ENCODE results near the gene PHLPP1. TPM values are rescaled to one million over a fixed set of nuclear protein-coding genes. Genes with fewer than 3 reads are reported as not detected.
"Not testable (repeated sequence)": the region's sequence is repeated elsewhere in the genome, so short reads cannot be mapped to it uniquely, and the experiment has no call there.

Gene PHLPP1
- total and polyA plus RNA-seq, 9 of the 15 experiments (the other 6 are each of a cell fraction or from before 2014, with no cell fraction given), result 0.56 to 9.0 (median 4.5) TPM

DNA sequence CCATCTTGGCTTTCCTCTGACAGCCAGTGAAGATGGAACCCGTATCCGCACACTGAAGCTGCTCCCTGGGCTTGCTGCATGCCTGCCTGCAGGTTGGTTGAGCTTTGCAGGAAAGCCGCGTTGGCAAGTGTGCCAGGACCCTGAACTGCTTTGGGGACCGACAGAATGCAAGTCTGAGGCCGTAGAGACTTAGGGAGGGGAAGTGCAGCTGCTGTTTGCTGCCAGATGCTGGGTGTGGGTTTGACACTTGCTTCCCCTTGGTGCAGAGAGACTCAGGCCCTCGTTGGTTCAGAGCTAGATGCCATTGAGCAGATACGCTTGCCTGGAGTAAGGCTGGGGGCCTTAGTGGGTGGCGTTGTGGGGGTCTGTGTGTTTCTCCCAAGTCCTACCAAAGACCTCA, 13.1 kb upstream of the PHLPP1 start:
- FAIRE-seq, result no peak
- WGBS (ENCODE audit: insufficient coverage, low coverage, missing lambda C conversion rate), result 50% methylated on average over 9 of the region's 9 CpGs
- ATAC-seq, result no peak
- BruUV-seq (replicated peaks), result no TSS peak
- Histone ChIP-seq H3K27ac (ENCODE audit: extremely low read depth, low read depth, low read length) (no peak overlapping the region), H2AFZ (ENCODE audit: low read depth, low read length) (peak overlapping the region; percentile 70; the same call in 1 of the 2 replicates), H4K20me1 (replicated peaks; ENCODE audit: control insufficient read depth, insufficient read depth, low read length) (no peaks in the 10 kb centered on the region), H3K9ac (ENCODE audit: insufficient read depth in 1 of 2, low read depth in 2 of 2, low read length in 2 of 2) (peak overlapping the region in 1 of 2 experiments; percentile 26; a peak in 1 of 4 replicates), H3K4me3 (no peak overlapping the region), H3K79me2 (ENCODE audit: control insufficient read depth, insufficient read depth, low read length) (no peaks in the 10 kb centered on the region), H3K9me3 (replicated peaks; ENCODE audit: control insufficient read depth, insufficient read depth, low read depth, low read length) (no peaks in the 10 kb centered on the region), H3K9me1 (ENCODE audit: control insufficient read depth, insufficient read depth, low read length) (no peaks in the 10 kb centered on the region), H3K27me3 (ENCODE audit: control insufficient read depth in 2 of 2, insufficient read depth in 2 of 2, low read length in 2 of 2) (no peaks in the 10 kb centered on the region), H3K4me1 (replicated peaks in 1 of 2; ENCODE audit: control insufficient read depth in 2 of 2, insufficient read depth in 2 of 2, low read length in 2 of 2) (no peaks in the 10 kb centered on the region; a peak in 1 of 5 replicates), H3K36me3 (ENCODE audit: control insufficient read depth, insufficient read depth, low read length) (no peaks in the 10 kb centered on the region), H3K4me2 (ENCODE audit: insufficient read depth, low read length) (no peak overlapping the region)
- TF ChIP-seq, protein P1, sequence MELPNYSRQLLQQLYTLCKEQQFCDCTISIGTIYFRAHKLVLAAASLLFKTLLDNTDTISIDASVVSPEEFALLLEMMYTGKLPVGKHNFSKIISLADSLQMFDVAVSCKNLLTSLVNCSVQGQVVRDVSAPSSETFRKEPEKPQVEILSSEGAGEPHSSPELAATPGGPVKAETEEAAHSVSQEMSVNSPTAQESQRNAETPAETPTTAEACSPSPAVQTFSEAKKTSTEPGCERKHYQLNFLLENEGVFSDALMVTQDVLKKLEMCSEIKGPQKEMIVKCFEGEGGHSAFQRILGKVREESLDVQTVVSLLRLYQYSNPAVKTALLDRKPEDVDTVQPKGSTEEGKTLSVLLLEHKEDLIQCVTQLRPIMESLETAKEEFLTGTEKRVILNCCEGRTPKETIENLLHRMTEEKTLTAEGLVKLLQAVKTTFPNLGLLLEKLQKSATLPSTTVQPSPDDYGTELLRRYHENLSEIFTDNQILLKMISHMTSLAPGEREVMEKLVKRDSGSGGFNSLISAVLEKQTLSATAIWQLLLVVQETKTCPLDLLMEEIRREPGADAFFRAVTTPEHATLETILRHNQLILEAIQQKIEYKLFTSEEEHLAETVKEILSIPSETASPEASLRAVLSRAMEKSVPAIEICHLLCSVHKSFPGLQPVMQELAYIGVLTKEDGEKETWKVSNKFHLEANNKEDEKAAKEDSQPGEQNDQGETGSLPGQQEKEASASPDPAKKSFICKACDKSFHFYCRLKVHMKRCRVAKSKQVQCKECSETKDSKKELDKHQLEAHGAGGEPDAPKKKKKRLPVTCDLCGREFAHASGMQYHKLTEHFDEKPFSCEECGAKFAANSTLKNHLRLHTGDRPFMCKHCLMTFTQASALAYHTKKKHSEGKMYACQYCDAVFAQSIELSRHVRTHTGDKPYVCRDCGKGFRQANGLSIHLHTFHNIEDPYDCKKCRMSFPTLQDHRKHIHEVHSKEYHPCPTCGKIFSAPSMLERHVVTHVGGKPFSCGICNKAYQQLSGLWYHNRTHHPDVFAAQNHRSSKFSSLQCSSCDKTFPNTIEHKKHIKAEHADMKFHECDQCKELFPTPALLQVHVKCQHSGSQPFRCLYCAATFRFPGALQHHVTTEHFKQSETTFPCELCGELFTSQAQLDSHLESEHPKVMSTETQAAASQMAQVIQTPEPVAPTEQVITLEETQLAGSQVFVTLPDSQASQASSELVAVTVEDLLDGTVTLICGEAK (IDR thresholded peaks at IDR 0.05), result no peak
- TF ChIP-seq, protein P1 (CRISPR knock-in tag; IDR thresholded peaks at IDR 0.05), result no peak
- no peak for TF ChIP-seq MTA3 (IDR thresholded peaks at IDR 0.05; ENCODE audit: borderline replicate concordance)
- no peak for DNase-seq (ENCODE audit: extremely low read depth in 1 of 4, low spot score in 3 of 4)
- ChIA-PET CTCF (ENCODE audit: low intra/inter-chr PET ratio) (no interaction called here), POLR2A (interaction anchor here (0.9 kb wide), 1 partner anchor 8 kb away, joined by 5 read pairs; no protein-coding TSS in a partner anchor)
- intact Hi-C loops (cut with micrococcal nuclease) (no loop called here), in situ Hi-C loops (cut with MboI) (no loop called here)

DNA sequence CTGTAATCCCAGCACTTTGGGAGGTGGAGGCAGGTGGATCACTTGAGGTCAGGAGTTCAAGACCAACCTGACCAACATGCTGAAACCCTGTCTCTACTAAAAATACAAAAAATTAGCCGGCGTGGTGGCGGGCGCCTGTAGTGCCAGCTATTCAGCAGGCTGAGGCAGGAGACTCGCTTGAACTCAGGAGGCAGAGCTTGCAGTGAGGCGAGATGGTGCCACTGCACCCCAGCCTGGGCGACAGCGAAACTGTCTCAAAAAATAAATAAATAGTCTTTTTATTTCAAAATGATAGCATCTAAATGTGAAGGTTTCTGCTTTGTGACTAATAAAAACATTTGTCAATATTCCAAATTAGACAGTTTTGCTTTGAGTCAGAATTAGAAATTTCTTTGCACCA, 8.5 kb upstream of the PHLPP1 start:
- 75% methylated on average over 8 of the region's 8 CpGs for WGBS (ENCODE audit: insufficient coverage, low coverage, missing lambda C conversion rate)
- CTCF ChIA-PET (ENCODE audit: low intra/inter-chr PET ratio); H3K27me3 ChIP-seq (ENCODE audit: control insufficient read depth in 2 of 2, insufficient read depth in 2 of 2, low read length in 2 of 2); FAIRE-seq; intact Hi-C loops (cut with micrococcal nuclease); H3K79me2 ChIP-seq (ENCODE audit: control insufficient read depth, insufficient read depth, low read length); H3K9me3 ChIP-seq (replicated peaks; ENCODE audit: control insufficient read depth, insufficient read depth, low read depth, low read length); H2AFZ ChIP-seq (ENCODE audit: low read depth, low read length); in situ Hi-C loops (cut with MboI); POLR2A ChIA-PET; H3K36me3 ChIP-seq (ENCODE audit: control insufficient read depth, insufficient read depth, low read length); ATAC-seq; DNase-seq (ENCODE audit: extremely low read depth in 1 of 4, low spot score in 3 of 4); H3K9ac ChIP-seq (ENCODE audit: insufficient read depth in 1 of 2, low read depth in 2 of 2, low read length in 2 of 2); H3K4me3 ChIP-seq; H3K4me2 ChIP-seq (ENCODE audit: insufficient read depth, low read length); H3K4me1 ChIP-seq (replicated peaks in 1 of 2; ENCODE audit: control insufficient read depth in 2 of 2, insufficient read depth in 2 of 2, low read length in 2 of 2); H3K27ac ChIP-seq (ENCODE audit: extremely low read depth, low read depth, low read length); H3K9me1 ChIP-seq (ENCODE audit: control insufficient read depth, insufficient read depth, low read length); BruUV-seq (replicated peaks); H4K20me1 ChIP-seq (replicated peaks; ENCODE audit: control insufficient read depth, insufficient read depth, low read length): not testable (repeated sequence)
